GM12878 (cell line): Measurements from ENCODE around the gene TPSB2.

Experiments
- CHD4 ChIP-seq: fragments of 200-600 bp; sonication (generic); IDR thresholded peaks from 2 replicates; pipeline ENCODE4 v1.6.1; 2016; ENCODE audit warnings: mild to moderate bottlenecking
- CREB1 ChIP-seq: IDR thresholded peaks from 2 replicates; pipeline ENCODE4 v1.6.1; 2012; ENCODE audit warnings: low read depth, mild to moderate bottlenecking, inconsistent platforms
- PBX3 ChIP-seq: IDR thresholded peaks from 2 replicates; pipeline ENCODE4 v1.6.1; 2011; ENCODE audit warnings: mild to moderate bottlenecking, low read depth, low read length, moderate library complexity; ENCODE audit not compliant: insufficient replicate concordance
- POLR2A ChIP-seq: IDR thresholded peaks from 2 replicates; pipeline ENCODE4 v1.6.1; 2011; ENCODE audit warnings: low read depth, mild to moderate bottlenecking, low read length

- TF ChIP-seq CREB1 (no peak), POLR2A (no peak), CHD4 (no peak), PBX3 (no peak)
Measured at GRCh38 chr16:1196494-1196893, 33.5 kb downstream of the TPSB2 start.
